Naive thymus-derived CD4-positive, alpha-beta T cell (primary cell): Measurements from ENCODE around the gene LAMA3. TPM values are rescaled to one million over a fixed set of nuclear protein-coding genes. Genes with fewer than 3 reads are reported as not detected.
A peak's percentile ranks its signal among the peaks of the same experiment; 100 is the strongest.
"Not testable (repeated sequence)": the region's sequence is repeated elsewhere in the genome, so short reads cannot be mapped to it uniquely, and the experiment has no call there.

Experiments used
- ATAC-seq: fragments of 150-1000 bp; cut with Tn5 transposase; 2 replicates; pipeline ENCODE4 v1.10.0; 2021; ENCODE audit warnings: mild to moderate bottlenecking, moderate library complexity
- CTCF ChIA-PET: fragments of 350-600 bp; sonication (Branson Sonifier 250); formaldehyde crosslinking; loops from one replicate; lab custom pipeline; 2021; ENCODE audit warnings: antibody characterized with exemption; lab: Charles Lee
- POLR2A ChIA-PET: fragments of 350-600 bp; sonication (Branson Sonifier 250); formaldehyde crosslinking; loops from one replicate; lab custom pipeline; 2021; ENCODE audit warnings: antibody characterized with exemption, inconsistent platforms; lab: Charles Lee
- DNase-seq, 9 donors: peaks; one replicate each; pipeline versions ENCODE4 v3.0.0 to v3.0.0-alpha.2; 2020 to 2022; ENCODE audit warnings: mixed read lengths in 1 of 9
- H3K27ac ChIP-seq: one replicate; pipeline ENCODE4 v1.7.0; 2013; ENCODE audit warnings: mild to moderate bottlenecking, low read depth, low read length, moderate library complexity
- H3K27me3 ChIP-seq, 2 donors: one replicate each; pipeline ENCODE4 v1.7.0; 2013; ENCODE audit warnings: low read length in 2 of 2, mild to moderate bottlenecking in 2 of 2, moderate library complexity in 2 of 2; ENCODE audit not compliant: control insufficient read depth in 2 of 2, insufficient read depth in 2 of 2
- H3K36me3 ChIP-seq, 3 experiments: 1 replicate in 2 of 3; 2 replicates in 1 of 3; pipeline ENCODE4 v1.7.0; 2013; ENCODE audit warnings: low read length in 3 of 3, mild to moderate bottlenecking in 3 of 3, moderate library complexity in 1 of 3; ENCODE audit not compliant: insufficient read depth in 3 of 3, control insufficient read depth in 2 of 3
- H3K4me1 ChIP-seq, 2 donors: one replicate each; pipeline ENCODE4 v1.7.0; 2013; ENCODE audit warnings: low read length in 2 of 2, mild to moderate bottlenecking in 2 of 2, moderate library complexity in 1 of 2; ENCODE audit not compliant: control insufficient read depth in 2 of 2, insufficient read depth in 2 of 2
- H3K4me3 ChIP-seq: 2 replicates; pipeline ENCODE4 v1.7.0; 2013; ENCODE audit warnings: mild to moderate bottlenecking, low read length
- H3K9me3 ChIP-seq, 3 experiments: 1 replicate in 2 of 3; 2 replicates in 1 of 3; pipeline ENCODE4 v1.7.0; 2013; ENCODE audit warnings: low read length in 3 of 3; ENCODE audit not compliant: control insufficient read depth in 2 of 3
- H3K27ac Mint-ChIP-seq, 9 donors: one replicate each; pipeline ENCODE4 v1.8.0; 2020 to 2022; ENCODE audit warnings: mixed read lengths in 9 of 9, mild to moderate bottlenecking in 8 of 9, moderate library complexity in 5 of 9, inconsistent platforms in 2 of 9
- H3K27me3 Mint-ChIP-seq, 5 donors: one replicate each; pipeline ENCODE4 v1.8.0; 2021 to 2022; ENCODE audit warnings: mixed read lengths in 5 of 5, mild to moderate bottlenecking in 1 of 5
- H3K36me3 Mint-ChIP-seq, 5 donors: one replicate each; pipeline ENCODE4 v1.8.0; 2020 to 2022; ENCODE audit warnings: mixed read lengths in 5 of 5, mild to moderate bottlenecking in 3 of 5, inconsistent platforms in 1 of 5
- H3K4me1 Mint-ChIP-seq, 7 donors: one replicate each; pipeline ENCODE4 v1.8.0; 2020 to 2022; ENCODE audit warnings: mixed read lengths in 7 of 7, mild to moderate bottlenecking in 3 of 7, inconsistent platforms in 1 of 7
- H3K4me3 Mint-ChIP-seq, 10 donors: one replicate each; pipeline ENCODE4 v1.8.0; 2020 to 2022; ENCODE audit warnings: mild to moderate bottlenecking in 10 of 10, mixed read lengths in 10 of 10, moderate library complexity in 6 of 10, inconsistent platforms in 2 of 10
- H3K9me3 Mint-ChIP-seq, 11 donors: one replicate each; pipeline ENCODE4 v1.8.0; 2020 to 2022; ENCODE audit warnings: mixed read lengths in 11 of 11, mild to moderate bottlenecking in 4 of 11, inconsistent platforms in 1 of 11, moderate library complexity in 1 of 11
- intact Hi-C, 2 donors: fragments of 100-400 bp; cut with micrococcal nuclease; formaldehyde crosslinking; loops; one replicate each; pipeline ENCODE4 v1.15.1; 2023
- polyA plus RNA-seq, 2 donors: library from polyadenylated mRNA; unstranded; fragments of 300-500 nt; fragmentation: Illumina TruSeq; gene quantifications; one replicate each; pipeline ENCODE4 v1.2.3, GENCODE V29; 2021
- total RNA-seq, 6 experiments: library from RNA in 5 of 6; stranded (reverse) in 5 of 6; gene quantifications; 1 replicate in 5 of 6; 2 replicates in 1 of 6; pipeline ENCODE4 v1.2.3 and lab custom pipeline; 2021 to 2026

Gene LAMA3
- total and polyA plus RNA-seq, 7 experiments from 2014 or later = 0.22 TPM; not detected in 6

DNA sequence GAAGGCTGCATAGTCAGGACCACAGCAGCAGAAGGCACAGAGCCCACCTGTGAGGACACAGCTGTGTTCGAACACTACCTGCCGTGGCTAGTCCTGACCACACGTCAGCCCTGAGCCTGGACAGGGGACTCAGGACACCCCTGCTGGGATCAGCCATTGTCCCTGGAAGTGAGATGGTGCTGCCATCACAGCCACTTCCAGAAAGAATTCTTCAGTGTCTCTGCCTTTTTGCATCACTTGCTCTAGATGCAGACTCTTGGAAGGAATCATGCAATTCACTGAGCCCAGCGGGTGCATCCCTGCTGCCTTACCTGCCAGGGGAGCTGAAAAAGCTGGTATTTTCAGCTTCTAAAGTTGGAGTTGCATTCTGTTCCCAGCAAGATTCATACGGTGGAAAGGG lies 49.3 kb downstream of the LAMA3 start:
- Mint-ChIP-seq H3K27ac (peak overlapping the region in 7 of 9 donors; percentile 16 to 79 (median 45)), H3K27me3 (peaks cover 0 to 63% (median 12%) of the 10 kb centered on the region in 5 donors), H3K9me3 (no peaks in the 10 kb centered on the region), H3K36me3 (no peaks in the 10 kb centered on the region), H3K4me3 (peak overlapping the region in 9 of 10 donors; percentile 56 to 80 (median 71)), H3K4me1 (peaks cover 17 to 55% (median 49%) of the 10 kb centered on the region in 7 donors)
- ATAC-seq (no peak), DNase-seq (no peak)
- Histone ChIP-seq H3K36me3 (no peaks in the 10 kb centered on the region), H3K27me3 (peaks cover 0 to 3% of the 10 kb centered on the region in 2 donors), H3K4me1 (peaks cover 0 to 24% of the 10 kb centered on the region in 2 donors), H3K27ac (no peak overlapping the region), H3K9me3 (no peaks in the 10 kb centered on the region), H3K4me3 (no peak overlapping the region)
- ChIA-PET CTCF (no interaction called here), POLR2A (no interaction called here)
- intact Hi-C loops = no loop called here

DNA sequence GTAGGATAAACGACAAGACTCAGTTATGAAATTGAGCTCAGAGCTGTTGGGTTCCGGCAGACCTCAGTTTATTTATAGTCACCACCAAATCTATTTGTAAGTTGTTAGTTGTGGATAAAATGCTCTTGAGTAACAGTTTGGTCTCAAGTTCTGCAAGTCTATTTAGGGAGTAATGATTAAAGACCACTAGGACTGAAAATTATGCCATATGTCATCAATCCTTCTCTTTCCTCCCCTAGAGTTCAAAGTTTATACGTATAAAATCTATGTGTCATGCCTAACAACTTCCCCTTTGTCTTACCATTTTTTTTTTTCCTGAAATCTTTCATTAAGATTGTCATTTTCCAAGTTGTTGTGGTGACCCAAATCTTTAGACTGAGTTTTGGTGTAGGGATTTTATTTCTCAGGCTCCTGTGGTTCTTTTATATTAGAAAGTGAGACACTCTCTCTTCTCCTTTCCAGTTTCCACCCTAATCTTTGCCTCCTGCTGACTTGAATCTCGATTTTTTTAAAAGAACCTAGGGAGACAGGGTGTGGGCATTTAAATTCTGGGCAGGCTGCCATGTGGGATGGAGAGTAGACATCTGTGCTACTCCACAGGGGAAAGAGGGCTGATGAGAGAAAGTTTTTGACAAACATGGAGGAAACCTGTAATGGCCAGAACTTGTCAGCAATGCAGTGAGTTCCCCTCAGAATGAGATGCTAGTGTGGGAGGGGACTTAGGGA lies 51.0 kb downstream of the LAMA3 start:
- Mint-ChIP-seq H3K4me1 (peaks cover 14 to 49% (median 45%) of the 10 kb centered on the region in 7 donors), H3K27me3 (peaks cover 0 to 70% (median 12%) of the 10 kb centered on the region in 5 donors), H3K4me3 (no peak overlapping the region), H3K9me3 (no peaks in the 10 kb centered on the region), H3K36me3 (no peaks in the 10 kb centered on the region), H3K27ac (peak overlapping the region in 1 of 9 donors; percentile 50)
- intact Hi-C loops = no loop called here
- POLR2A ChIA-PET = no interaction called here
- no peaks in the 10 kb centered on the region for H3K9me3 ChIP-seq
- DNase-seq (no peak), ATAC-seq (no peak)
- peaks cover 0 to 3% of the 10 kb centered on the region in 2 donors for H3K27me3 ChIP-seq
- CTCF ChIA-PET = no interaction called here
- H3K27ac ChIP-seq = no peak overlapping the region
- H3K36me3 ChIP-seq = no peaks in the 10 kb centered on the region
- no peak overlapping the region for H3K4me3 ChIP-seq
- H3K4me1 ChIP-seq = peaks cover 0 to 24% of the 10 kb centered on the region in 2 donors

DNA sequence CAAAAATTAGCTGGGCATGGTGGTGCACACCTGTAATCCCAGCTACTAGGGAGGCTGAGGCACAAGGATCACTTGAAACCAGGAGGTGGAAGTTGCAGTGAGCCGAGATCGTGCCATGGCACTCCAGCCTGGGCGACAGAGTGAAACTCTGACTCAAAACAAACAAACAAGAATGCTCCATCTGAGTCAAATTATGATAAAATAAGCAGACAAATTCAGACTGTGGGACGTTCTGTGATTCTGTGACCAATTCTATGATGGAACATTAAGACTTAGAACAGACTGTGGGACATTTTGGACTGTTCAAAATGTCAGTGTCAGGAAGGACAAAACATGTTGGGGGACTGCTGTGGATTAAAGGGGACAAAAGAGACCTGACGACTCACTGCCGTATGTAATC lies 52.7 kb downstream of the LAMA3 start:
- H3K9me3 Mint-ChIP-seq, H3K27ac Mint-ChIP-seq, H3K4me3 Mint-ChIP-seq, H3K27ac ChIP-seq, DNase-seq, H3K27me3 ChIP-seq, CTCF ChIA-PET, H3K9me3 ChIP-seq, intact Hi-C loops, H3K36me3 Mint-ChIP-seq, POLR2A ChIA-PET, H3K4me3 ChIP-seq, H3K36me3 ChIP-seq, ATAC-seq: not testable (repeated sequence)
- peaks cover 0 to 24% of the 10 kb centered on the region in 2 donors for H3K4me1 ChIP-seq
- Mint-ChIP-seq H3K27me3 (peaks cover 3 to 70% (median 12%) of the 10 kb centered on the region in 5 donors), H3K4me1 (peaks cover 12 to 37% (median 31%) of the 10 kb centered on the region in 7 donors)

DNA sequence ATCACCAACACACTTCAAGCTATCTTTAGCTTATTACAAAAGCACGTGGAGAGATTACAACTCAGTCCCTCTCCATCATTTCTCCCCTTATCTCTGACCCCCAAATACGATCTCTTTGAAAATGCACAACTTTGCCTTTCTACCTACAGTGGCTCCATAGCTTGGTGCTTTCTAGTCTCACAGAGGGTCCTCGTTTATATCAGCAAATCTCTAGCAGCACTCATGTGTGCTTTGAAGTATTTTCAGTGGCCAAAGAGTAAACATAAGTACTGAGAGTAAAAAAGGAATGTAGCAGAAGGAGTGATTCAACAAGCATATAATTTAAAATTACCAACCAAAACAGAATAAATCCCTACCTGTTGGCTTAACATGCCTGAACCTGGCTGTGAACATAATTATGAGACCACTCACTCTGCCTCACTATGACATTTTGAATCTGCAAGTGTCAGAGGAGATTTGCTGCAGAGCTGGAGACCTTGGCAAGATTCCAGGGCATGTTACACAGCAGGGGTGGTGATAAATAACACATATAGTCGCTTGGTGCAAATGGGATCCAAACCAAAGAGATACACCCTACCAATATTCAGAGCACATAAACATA lies 54.6 kb downstream of the LAMA3 start:
- H3K4me1 Mint-ChIP-seq = peaks cover 0 to 18% (median 15%) of the 10 kb centered on the region in 7 donors
- no peak overlapping the region for H3K27ac ChIP-seq
- ChIA-PET CTCF (no interaction called here), POLR2A (no interaction called here)
- H3K9me3 Mint-ChIP-seq = peaks cover 0 to 3% (median 0%) of the 10 kb centered on the region in 11 donors
- no peak for ATAC-seq
- H3K4me1 ChIP-seq = peaks cover 0 to 11% of the 10 kb centered on the region in 2 donors
- no peak overlapping the region for H3K4me3 ChIP-seq
- H3K27ac Mint-ChIP-seq = peak overlapping the region in 1 of 9 donors; percentile 36
- H3K9me3 ChIP-seq = no peaks in the 10 kb centered on the region
- H3K36me3 Mint-ChIP-seq = no peaks in the 10 kb centered on the region
- H3K4me3 Mint-ChIP-seq = no peak overlapping the region
- no peak for DNase-seq
- H3K36me3 ChIP-seq = no peaks in the 10 kb centered on the region
- peaks cover 7 to 61% (median 11%) of the 10 kb centered on the region in 5 donors for H3K27me3 Mint-ChIP-seq
- H3K27me3 ChIP-seq = no peaks in the 10 kb centered on the region
- intact Hi-C loops = no loop called here

DNA sequence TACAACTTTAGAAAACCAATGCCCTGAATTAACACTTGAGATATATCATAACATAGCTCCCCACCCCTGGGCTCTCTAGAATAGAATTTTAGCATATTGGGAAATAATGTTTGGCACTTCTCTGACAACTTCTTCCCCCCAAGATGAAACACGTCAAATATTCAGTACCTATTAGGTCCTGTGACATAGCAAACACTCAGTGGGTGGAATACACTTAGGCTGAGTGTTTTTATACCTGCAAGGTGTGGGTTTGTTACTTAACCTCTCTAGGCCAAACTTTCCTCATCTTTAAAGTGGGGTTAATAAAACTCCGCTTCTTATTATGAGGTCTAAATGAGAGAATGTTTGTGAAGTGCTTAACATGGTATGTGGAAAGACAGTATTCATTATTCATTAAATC lies 56.1 kb downstream of the LAMA3 start:
- peaks cover 0 to 4% (median 0%) of the 10 kb centered on the region in 11 donors for H3K9me3 Mint-ChIP-seq
- no peak overlapping the region for H3K4me3 Mint-ChIP-seq
- no peaks in the 10 kb centered on the region for H3K4me1 ChIP-seq
- intact Hi-C loops = no loop called here
- DNase-seq = no peak
- no peaks in the 10 kb centered on the region for H3K27me3 ChIP-seq
- no peak overlapping the region for H3K27ac Mint-ChIP-seq
- no peak for ATAC-seq
- no peaks in the 10 kb centered on the region for H3K9me3 ChIP-seq
- CTCF ChIA-PET = interaction anchor here (1.0 kb wide), 1 partner anchor 12 kb away, joined by 3 read pairs; no protein-coding TSS in a partner anchor
- no peaks in the 10 kb centered on the region for H3K36me3 Mint-ChIP-seq
- H3K27ac ChIP-seq = no peak overlapping the region
- no peak overlapping the region for H3K4me3 ChIP-seq
- peaks cover 0 to 5% (median 3%) of the 10 kb centered on the region in 7 donors for H3K4me1 Mint-ChIP-seq
- peaks cover 8 to 57% (median 18%) of the 10 kb centered on the region in 5 donors for H3K27me3 Mint-ChIP-seq
- H3K36me3 ChIP-seq = no peaks in the 10 kb centered on the region
- POLR2A ChIA-PET = no interaction called here

DNA sequence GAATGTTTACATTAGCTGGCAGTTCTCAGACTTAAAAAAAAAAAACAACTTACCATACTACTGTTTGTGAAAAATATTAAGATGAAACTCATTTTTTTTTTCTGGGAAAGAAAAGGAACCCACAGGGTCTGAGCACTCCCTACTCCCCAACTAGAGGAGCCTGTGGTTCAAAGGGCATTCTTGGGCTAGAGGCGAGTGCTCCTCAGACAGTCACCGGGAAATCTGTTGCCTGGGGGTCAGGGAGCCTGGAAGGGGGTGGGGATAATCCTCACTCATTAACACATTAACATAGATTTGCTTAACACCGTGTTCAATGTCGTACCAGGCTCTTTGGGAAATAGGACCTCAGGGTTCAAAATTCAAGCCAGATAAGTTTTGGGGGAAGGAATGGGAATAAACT lies 57.6 kb downstream of the LAMA3 start:
- Mint-ChIP-seq H3K27ac (no peak overlapping the region), H3K4me1 (peaks cover 0 to 6% (median 0%) of the 10 kb centered on the region in 7 donors), H3K4me3 (no peak overlapping the region), H3K27me3 (peaks cover 6 to 66% (median 27%) of the 10 kb centered on the region in 5 donors), H3K36me3 (no peaks in the 10 kb centered on the region), H3K9me3 (peaks cover 0 to 9% (median 2%) of the 10 kb centered on the region in 11 donors)
- intact Hi-C loops = no loop called here
- Histone ChIP-seq H3K27me3 (no peaks in the 10 kb centered on the region), H3K9me3 (no peaks in the 10 kb centered on the region), H3K4me1 (no peaks in the 10 kb centered on the region), H3K27ac (no peak overlapping the region), H3K36me3 (no peaks in the 10 kb centered on the region), H3K4me3 (no peak overlapping the region)
- ATAC-seq (no peak), DNase-seq (no peak)
- CTCF ChIA-PET = no interaction called here
- POLR2A ChIA-PET = no interaction called here
